GM12873 (cell line): ENCODE results near the gene AGAP1.

ENCODE experiments used
- CTCF ChIP-seq: IDR thresholded peaks from 2 replicates; pipeline ENCODE4 v1.5.1; 2012; ENCODE audit warnings: low read depth, mild to moderate bottlenecking, moderate library complexity, low read length, control low read depth; ENCODE audit not compliant: insufficient read depth; ENCODE audit errors: missing control alignments

AGAP1 gene

GRCh38 chr2:235940330-235940729 is 446.5 kb downstream of the AGAP1 start:
- no peak for TF ChIP-seq CTCF

DNA sequence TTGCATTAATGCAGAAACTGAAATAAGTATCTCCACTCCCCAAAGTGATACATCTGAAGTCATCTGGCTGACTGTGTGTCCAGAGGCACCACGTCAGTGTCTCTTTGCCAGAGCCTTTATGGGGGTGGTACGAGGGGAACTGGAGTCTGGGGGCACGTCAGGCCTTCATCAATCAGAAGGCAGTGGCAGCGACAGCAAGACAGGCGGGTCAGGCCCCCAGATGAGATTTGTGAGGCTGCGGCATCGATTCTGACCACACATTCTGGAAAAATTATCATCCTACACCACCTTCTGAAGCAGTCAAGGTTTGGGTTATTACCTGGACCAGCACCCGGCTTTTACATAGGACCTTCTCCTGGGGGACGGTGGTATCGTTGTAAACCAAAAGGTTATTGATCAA is 450.7 kb downstream of the AGAP1 start:
- TF ChIP-seq CTCF = no peak

GRCh38 chr2:235945608-235946140 is 451.8 kb downstream of the AGAP1 start:
- TF ChIP-seq CTCF = no peak

DNA sequence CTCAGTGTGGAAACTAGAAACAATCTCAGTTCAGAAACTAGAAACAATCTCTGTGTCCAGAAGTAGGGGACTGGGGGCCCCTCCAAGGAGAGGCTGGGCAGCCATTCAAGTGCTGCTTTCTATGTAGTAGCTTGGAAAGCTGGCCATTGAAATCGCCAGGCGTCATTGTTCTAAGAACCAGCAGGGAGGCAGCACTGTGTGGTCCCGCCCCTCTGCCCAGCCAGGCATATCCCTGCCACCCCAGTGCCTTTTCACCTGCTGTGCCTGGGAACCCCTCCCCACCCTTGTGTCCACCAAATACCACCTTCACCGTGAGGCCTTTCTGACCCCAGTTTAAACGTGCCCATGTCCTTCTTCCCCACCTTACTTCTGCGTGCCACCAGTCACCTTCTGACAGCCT is 452.7 kb downstream of the AGAP1 start:
- no peak for TF ChIP-seq CTCF

DNA sequence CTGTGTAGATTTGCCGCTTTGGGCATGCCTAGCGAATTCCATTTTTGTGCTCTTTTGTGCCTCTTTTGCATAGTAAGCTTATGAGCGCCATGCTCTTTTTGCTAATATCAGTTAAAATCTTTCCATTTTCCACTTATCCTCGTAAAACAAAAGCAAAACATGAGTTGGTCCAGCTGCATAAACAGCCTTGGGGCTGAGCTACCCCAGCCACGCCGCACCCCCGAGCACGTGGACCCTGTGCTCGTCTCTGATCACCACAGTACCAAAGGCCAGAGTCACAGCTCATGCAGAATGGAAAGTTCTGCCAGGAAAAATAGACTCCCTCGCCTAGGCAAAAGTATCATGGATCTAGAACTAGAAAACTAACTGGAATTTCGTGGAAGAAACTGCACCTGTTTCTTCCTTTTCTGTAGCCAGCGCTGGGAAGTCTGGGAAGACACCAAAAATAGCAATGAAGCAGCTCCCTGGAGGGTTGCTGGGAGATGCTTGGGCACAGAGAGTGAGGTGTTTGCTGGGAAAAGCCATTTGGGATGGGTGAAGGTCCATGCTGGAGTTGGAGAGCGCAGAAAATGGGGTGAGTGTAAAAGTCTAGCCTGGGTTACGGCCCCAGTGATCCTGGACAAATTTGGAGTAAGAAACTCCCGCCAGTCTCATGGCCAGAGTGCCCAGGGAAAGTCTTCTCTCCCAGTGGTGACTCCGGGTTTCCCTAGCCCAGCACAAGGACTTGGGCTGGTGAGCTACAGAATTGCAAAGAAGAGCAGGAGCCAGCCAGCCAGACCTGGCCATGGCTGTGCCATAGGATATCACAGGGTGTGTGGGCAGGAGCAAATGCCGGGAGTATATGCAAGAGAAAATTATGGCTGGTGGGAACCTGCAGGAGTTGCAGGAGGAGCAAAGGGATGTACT is 456.0 kb downstream of the AGAP1 start:
- TF ChIP-seq CTCF = no peak

DNA sequence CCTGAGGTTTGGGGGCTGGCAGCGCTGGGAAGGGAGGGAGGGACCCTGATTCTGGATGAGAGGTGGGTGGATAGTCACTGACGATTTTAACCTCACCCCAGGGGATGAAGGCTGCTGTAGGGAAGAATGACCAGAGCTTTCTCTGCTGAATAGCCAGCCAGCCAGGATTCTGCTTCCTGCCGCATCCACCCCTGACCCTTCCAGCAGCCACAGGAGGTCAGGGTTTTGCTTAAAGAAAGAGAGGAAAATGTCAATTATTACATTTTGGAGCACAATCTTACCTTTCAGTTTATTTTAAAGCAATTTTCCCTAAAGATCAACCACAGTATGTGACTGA is 456.6 kb downstream of the AGAP1 start:
- TF ChIP-seq CTCF = no peak

DNA sequence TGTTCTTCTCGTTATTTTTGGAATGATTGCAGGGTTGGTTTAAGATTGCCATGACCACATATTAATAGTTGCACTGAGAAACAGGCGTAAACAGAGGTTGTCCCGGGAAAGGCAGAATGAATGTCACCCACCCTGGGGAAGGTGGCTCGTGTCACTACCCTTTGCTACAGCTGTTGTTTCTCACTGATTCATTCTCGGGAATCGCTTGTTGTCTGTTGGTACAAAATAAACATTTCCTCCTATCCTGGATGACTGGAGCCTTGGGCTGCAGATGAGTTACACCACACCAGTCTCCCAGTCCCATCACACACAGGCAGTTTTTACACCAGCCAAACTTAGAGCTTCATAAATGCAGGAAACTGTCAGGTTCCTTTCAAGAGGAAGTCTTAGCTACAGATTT is 457.6 kb downstream of the AGAP1 start:
- TF ChIP-seq CTCF = no peak
